Measurements from ENCODE around the gene TUBGCP6.

Gene TUBGCP6

DNA sequence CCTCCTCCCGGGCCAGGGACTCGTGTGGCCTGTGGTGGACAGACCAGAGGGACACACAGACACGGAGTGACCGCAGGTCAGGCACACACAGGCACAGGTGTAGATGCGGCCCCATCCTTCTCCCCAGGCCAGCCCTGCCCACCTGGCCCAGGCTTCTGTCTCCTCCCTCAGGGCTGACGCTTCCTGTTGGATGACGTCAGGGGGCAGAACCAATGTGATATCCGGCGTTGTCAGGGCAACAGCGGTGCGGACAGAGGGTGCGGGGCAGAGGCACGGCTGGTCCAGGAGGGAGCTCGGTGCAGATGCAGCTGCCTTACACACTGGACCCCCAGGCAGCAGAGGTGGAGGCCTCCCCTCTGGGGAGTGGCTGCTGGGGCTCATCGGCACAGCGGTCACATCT, 2.9 kb upstream of the TUBGCP6 start:
- H3K27ac ChIP-seq (ENCODE audit: low read depth, low read length): no peak overlapping the region

DNA sequence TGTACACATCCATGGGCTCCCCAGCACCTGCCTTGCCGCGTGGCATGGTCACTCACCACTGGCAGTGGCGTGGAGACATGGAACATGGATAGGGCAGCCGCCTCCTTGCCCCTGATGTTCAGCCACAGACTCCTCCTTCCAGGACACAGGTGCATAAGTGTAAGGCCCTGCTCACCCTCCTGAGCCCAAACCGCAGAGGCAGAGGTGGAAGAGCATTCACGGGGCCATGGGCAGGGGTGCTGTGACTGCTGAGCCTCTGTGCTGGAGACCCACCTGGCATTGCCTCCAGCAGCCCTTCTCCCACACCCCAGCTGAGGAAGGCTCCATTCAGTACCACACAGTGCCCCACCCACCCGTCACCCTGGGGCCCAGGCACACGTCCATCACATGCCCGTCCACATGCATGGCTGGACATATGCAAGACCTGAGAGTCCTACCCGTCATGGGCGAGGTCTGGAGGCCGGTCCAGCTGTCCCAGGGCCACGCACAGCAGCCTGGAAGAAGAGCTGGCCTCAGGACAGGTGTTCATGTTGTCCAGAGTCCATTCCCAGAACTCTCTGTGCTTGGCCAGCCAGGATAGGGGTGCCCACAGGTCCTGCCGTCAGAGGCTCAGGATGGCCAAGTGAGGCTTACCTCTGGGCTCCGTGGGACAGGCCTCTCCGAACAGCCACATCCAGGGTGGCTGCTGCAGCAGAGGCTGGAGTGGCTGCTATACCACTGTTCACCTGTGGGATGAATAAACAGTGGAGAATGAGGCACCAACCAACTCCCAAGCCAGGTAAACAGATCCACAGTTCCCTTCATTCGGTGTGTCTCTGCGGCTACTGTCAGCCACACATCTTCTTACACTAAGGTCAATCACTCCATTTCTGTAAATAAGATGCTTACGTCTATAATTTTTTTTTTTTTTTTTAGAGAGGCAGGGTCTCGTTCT, 1.7 kb upstream of the TUBGCP6 start:
- Histone ChIP-seq H3K36me3 (ENCODE audit: control insufficient read depth, low read length) (peaks cover 34% of the 10 kb centered on the region), H3K4me1 (ENCODE audit: control insufficient read depth, low read length) (peaks cover 37% of the 10 kb centered on the region), H3K4me3 (ENCODE audit: low read length) (peak overlapping the region; percentile 90; the same call in 1 of the 2 replicates), H3K9me2 (replicated peaks; ENCODE audit: control insufficient read depth, low read length) (no peaks in the 10 kb centered on the region), H4K20me1 (ENCODE audit: control insufficient read depth, insufficient read depth, low read depth, low read length) (peaks cover 3% of the 10 kb centered on the region; the same call in 1 of the 2 replicates), H3K79me2 (ENCODE audit: control insufficient read depth, low read length) (peaks cover 65% of the 10 kb centered on the region), H3K27me3 (ENCODE audit: control insufficient read depth, low read length) (no peaks in the 10 kb centered on the region), H3K4me2 (ENCODE audit: low read length) (peak overlapping the region; percentile 87), H3K27ac (ENCODE audit: low read depth, low read length) (no peak overlapping the region), H3F3A (ENCODE audit: control insufficient read depth, insufficient read depth) (peaks cover 4% of the 10 kb centered on the region; the same call in 1 of the 2 replicates), H3K9me3 (ENCODE audit: control insufficient read depth, insufficient read depth, low read length) (no peaks in the 10 kb centered on the region)
- no peak for TF ChIP-seq EZH2phosphoT487 (IDR thresholded peaks at IDR 0.05; ENCODE audit: borderline replicate concordance, low read length)
- TF ChIP-seq, protein P1, sequence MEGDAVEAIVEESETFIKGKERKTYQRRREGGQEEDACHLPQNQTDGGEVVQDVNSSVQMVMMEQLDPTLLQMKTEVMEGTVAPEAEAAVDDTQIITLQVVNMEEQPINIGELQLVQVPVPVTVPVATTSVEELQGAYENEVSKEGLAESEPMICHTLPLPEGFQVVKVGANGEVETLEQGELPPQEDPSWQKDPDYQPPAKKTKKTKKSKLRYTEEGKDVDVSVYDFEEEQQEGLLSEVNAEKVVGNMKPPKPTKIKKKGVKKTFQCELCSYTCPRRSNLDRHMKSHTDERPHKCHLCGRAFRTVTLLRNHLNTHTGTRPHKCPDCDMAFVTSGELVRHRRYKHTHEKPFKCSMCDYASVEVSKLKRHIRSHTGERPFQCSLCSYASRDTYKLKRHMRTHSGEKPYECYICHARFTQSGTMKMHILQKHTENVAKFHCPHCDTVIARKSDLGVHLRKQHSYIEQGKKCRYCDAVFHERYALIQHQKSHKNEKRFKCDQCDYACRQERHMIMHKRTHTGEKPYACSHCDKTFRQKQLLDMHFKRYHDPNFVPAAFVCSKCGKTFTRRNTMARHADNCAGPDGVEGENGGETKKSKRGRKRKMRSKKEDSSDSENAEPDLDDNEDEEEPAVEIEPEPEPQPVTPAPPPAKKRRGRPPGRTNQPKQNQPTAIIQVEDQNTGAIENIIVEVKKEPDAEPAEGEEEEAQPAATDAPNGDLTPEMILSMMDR (IDR thresholded peaks at IDR 0.05; ENCODE audit: low read depth, low read length, poor library complexity, severe bottlenecking): no peak

More for the DNA sequence above, 2.9 kb upstream of the TUBGCP6 start:
- Histone ChIP-seq H3K4me1 (ENCODE audit: control insufficient read depth, low read length) (peaks cover 41% of the 10 kb centered on the region), H3K79me2 (ENCODE audit: control insufficient read depth, low read length) (peaks cover 53% of the 10 kb centered on the region), H3K9me2 (replicated peaks; ENCODE audit: control insufficient read depth, low read length) (no peaks in the 10 kb centered on the region), H3K4me3 (ENCODE audit: low read length) (no peak overlapping the region), H4K20me1 (ENCODE audit: control insufficient read depth, insufficient read depth, low read depth, low read length) (peaks cover 3% of the 10 kb centered on the region; the same call in 1 of the 2 replicates), H3F3A (ENCODE audit: control insufficient read depth, insufficient read depth) (peaks cover 6% of the 10 kb centered on the region; the same call in 1 of the 2 replicates), H3K4me2 (ENCODE audit: low read length) (peak overlapping the region; percentile 12; the same call in 1 of the 2 replicates), H3K27me3 (ENCODE audit: control insufficient read depth, low read length) (no peaks in the 10 kb centered on the region), H3K36me3 (ENCODE audit: control insufficient read depth, low read length) (peaks cover 35% of the 10 kb centered on the region), H3K9me3 (ENCODE audit: control insufficient read depth, insufficient read depth, low read length) (no peaks in the 10 kb centered on the region)
- no peak for TF ChIP-seq EZH2phosphoT487 (IDR thresholded peaks at IDR 0.05; ENCODE audit: borderline replicate concordance, low read length)
- TF ChIP-seq, protein P1 (IDR thresholded peaks at IDR 0.05; ENCODE audit: low read depth, low read length, poor library complexity, severe bottlenecking): no peak

DNA sequence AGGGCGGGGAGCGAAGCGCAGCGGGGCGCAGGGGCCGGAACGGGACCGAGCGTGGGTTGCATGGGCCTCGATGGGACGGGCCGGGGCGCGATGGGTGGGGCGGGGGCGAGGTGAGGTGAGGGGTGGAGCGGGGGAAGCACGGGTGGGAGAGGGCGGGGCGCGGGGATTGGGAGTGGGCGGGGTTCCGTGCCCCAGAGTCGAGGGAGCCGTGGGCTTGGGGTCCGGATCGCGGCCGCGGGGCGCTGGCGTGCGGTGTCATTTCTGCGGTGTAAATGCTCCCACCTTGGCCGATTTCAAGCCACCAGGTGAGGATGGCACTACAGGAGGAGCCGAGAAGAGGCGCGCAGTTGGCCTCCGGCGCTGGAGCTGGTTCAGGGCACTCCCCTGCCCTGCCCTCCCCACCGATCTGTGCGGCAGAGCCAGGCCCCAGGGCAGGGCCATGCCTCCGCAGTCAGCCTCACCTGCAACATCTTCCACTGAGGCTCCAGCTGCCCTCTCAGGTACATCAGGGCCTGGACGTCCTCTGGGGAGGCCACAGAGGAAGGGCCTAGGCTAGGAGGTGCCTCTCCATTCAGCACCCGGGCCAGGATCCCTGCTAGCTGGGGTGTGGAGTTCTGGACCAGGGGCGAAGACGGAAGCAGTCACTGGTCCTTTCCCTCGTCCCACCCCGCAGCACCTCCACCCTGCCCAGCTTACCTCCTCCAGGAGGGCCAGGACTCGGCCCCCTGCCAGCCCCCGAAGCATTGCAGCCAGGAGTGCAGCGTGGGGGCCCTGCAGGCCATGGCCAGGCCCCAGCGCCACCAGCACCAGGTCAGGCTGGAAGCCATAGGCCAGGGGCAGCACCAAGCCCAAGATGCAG, 620 bp upstream of the TUBGCP6 start:
- peak overlapping the region; percentile 67 for H3K27ac ChIP-seq (ENCODE audit: low read depth, low read length)
- no peaks in the 10 kb centered on the region for H3K9me2 ChIP-seq (replicated peaks; ENCODE audit: control insufficient read depth, low read length)
- H3K4me2 ChIP-seq (ENCODE audit: low read length): peak overlapping the region; percentile 87
- H3K9me3 ChIP-seq (ENCODE audit: control insufficient read depth, insufficient read depth, low read length): no peaks in the 10 kb centered on the region
- H3K79me2 ChIP-seq (ENCODE audit: control insufficient read depth, low read length): peaks cover 71% of the 10 kb centered on the region
- H3K4me1 ChIP-seq (ENCODE audit: control insufficient read depth, low read length): peaks cover 38% of the 10 kb centered on the region
- H3K36me3 ChIP-seq (ENCODE audit: control insufficient read depth, low read length): peaks cover 36% of the 10 kb centered on the region
- H4K20me1 ChIP-seq (ENCODE audit: control insufficient read depth, insufficient read depth, low read depth, low read length): peaks cover 5% of the 10 kb centered on the region; the same call in 1 of the 2 replicates
- H3K4me3 ChIP-seq (ENCODE audit: low read length): peak overlapping the region; percentile 90
- peaks cover 4% of the 10 kb centered on the region; the same call in 1 of the 2 replicates for H3F3A ChIP-seq (ENCODE audit: control insufficient read depth, insufficient read depth)
- no peaks in the 10 kb centered on the region for H3K27me3 ChIP-seq (ENCODE audit: control insufficient read depth, low read length)
- no peak for TF ChIP-seq EZH2phosphoT487 (IDR thresholded peaks at IDR 0.05; ENCODE audit: borderline replicate concordance, low read length)
- TF ChIP-seq, protein P1 (IDR thresholded peaks at IDR 0.05; ENCODE audit: low read depth, low read length, poor library complexity, severe bottlenecking): no peak
